ENCODE data around the gene SCN7A. TPM values are rescaled to one million over a fixed set of nuclear protein-coding genes. Genes with fewer than 3 reads are reported as not detected.

Gene SCN7A
- polyA plus RNA-seq, 1 donor (not counting 4 experiments of a cell fraction or from before 2014, with no cell fraction given), result not detected

DNA sequence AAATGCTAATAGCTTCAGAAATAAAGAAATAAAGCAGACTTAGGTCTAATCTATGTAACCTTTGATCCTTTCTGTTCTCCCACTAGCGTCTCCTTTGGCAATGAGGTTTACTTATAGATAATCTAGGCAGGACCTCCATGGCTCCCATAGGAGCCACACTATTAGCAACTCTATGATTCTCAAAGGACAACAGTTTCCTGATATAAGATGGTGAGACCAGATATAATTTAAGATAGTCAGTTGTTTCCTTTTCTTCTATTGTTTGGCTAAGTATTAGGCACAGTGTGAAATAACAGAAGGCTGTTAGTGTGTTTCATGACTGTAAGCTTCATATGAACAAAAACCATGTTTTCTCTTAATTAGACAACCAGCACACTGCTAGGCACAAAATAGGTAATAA lies 59.6 kb downstream of the SCN7A start:
- Histone ChIP-seq H3K4me3 (ENCODE audit: control insufficient read depth in 2 of 3, extremely low read depth in 1 of 3, insufficient read depth in 2 of 3, low read depth in 1 of 3, low read length in 3 of 3) (no peak overlapping the region), H3K4me2 (ENCODE audit: control insufficient read depth, extremely low read depth, insufficient read depth, low read depth, low read length) (no peak overlapping the region), H3K36me3 (ENCODE audit: control insufficient read depth in 2 of 2, extremely low read depth in 1 of 2, insufficient read depth in 2 of 2, low read length in 2 of 2) (no peaks in the 10 kb centered on the region), H3K9me3 (ENCODE audit: control insufficient read depth, low read depth, low read length) (no peaks in the 10 kb centered on the region), H3K27me3 (ENCODE audit: control insufficient read depth, extremely low read depth, insufficient read depth, low read length) (no peaks in the 10 kb centered on the region), H3K27ac (ENCODE audit: control insufficient read depth, insufficient read depth, low read length) (no peak overlapping the region), H3K9ac (ENCODE audit: control insufficient read depth, extremely low read depth, insufficient read depth, low read length) (no peak overlapping the region), H2AFZ (ENCODE audit: control insufficient read depth, low read length) (no peak overlapping the region), H4K20me1 (ENCODE audit: control insufficient read depth, extremely low read depth, insufficient read depth, low read length) (no peaks in the 10 kb centered on the region), H3K79me2 (ENCODE audit: control insufficient read depth, insufficient read depth, low read length) (no peaks in the 10 kb centered on the region), H3K9me1 (ENCODE audit: control insufficient read depth, extremely low read depth, insufficient read depth, low read length) (no peaks in the 10 kb centered on the region), H3K4me1 (ENCODE audit: control insufficient read depth, extremely low read depth, insufficient read depth, low read length) (no peaks in the 10 kb centered on the region)
- no peak for FAIRE-seq
- no peak for DNase-seq (ENCODE audit: low read depth, low spot score)
- dilution Hi-C loops (cut with MboI; ENCODE audit: extremely low pct_ligation_motif_present, low sequenced_read_pairs), result no loop called here
- TF ChIP-seq, protein P1, sequence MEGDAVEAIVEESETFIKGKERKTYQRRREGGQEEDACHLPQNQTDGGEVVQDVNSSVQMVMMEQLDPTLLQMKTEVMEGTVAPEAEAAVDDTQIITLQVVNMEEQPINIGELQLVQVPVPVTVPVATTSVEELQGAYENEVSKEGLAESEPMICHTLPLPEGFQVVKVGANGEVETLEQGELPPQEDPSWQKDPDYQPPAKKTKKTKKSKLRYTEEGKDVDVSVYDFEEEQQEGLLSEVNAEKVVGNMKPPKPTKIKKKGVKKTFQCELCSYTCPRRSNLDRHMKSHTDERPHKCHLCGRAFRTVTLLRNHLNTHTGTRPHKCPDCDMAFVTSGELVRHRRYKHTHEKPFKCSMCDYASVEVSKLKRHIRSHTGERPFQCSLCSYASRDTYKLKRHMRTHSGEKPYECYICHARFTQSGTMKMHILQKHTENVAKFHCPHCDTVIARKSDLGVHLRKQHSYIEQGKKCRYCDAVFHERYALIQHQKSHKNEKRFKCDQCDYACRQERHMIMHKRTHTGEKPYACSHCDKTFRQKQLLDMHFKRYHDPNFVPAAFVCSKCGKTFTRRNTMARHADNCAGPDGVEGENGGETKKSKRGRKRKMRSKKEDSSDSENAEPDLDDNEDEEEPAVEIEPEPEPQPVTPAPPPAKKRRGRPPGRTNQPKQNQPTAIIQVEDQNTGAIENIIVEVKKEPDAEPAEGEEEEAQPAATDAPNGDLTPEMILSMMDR (optimal IDR thresholded peaks at IDR 0.05 in 1 of 3, IDR thresholded peaks at IDR 0.05 in 1 of 3, conservative IDR thresholded peaks at IDR 0.05 in 1 of 3; ENCODE audit: extremely low read depth in 1 of 3, insufficient read depth in 2 of 3, low read length in 3 of 3), result no peak
- no peak for TF ChIP-seq EZH2 (IDR thresholded peaks at IDR 0.05; ENCODE audit: low read length)

DNA sequence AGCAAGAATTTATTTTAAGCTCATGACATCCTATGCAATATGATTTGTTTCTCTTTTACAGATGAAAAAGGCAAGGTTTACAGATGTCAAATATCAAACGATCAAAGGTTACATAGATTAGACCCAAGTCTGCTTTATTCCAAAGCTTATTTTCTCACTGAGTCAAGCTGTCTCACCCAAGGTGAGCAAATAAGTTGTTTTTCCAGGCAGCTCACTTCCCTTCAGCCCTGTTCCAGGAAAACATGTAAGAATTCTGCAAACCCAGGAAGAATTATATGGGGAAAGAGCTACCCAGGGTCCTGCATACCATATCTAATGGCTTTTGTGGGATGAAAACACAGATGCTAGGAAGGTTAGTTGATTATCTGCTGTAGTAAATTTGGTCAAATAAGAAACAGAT lies 60.6 kb downstream of the SCN7A start:
- H3K9me3 ChIP-seq (ENCODE audit: control insufficient read depth, low read depth, low read length), result no peaks in the 10 kb centered on the region
- no peak overlapping the region for H3K4me3 ChIP-seq (ENCODE audit: control insufficient read depth in 2 of 3, extremely low read depth in 1 of 3, insufficient read depth in 2 of 3, low read depth in 1 of 3, low read length in 3 of 3)
- TF ChIP-seq, protein P1 (optimal IDR thresholded peaks at IDR 0.05 in 1 of 3, IDR thresholded peaks at IDR 0.05 in 1 of 3, conservative IDR thresholded peaks at IDR 0.05 in 1 of 3; ENCODE audit: extremely low read depth in 1 of 3, insufficient read depth in 2 of 3, low read length in 3 of 3), result no peak
- no peak for TF ChIP-seq EZH2 (IDR thresholded peaks at IDR 0.05; ENCODE audit: low read length)
- H3K27me3 ChIP-seq (ENCODE audit: control insufficient read depth, extremely low read depth, insufficient read depth, low read length), result no peaks in the 10 kb centered on the region
- H3K79me2 ChIP-seq (ENCODE audit: control insufficient read depth, insufficient read depth, low read length), result no peaks in the 10 kb centered on the region
- H3K36me3 ChIP-seq (ENCODE audit: control insufficient read depth in 2 of 2, extremely low read depth in 1 of 2, insufficient read depth in 2 of 2, low read length in 2 of 2), result no peaks in the 10 kb centered on the region
- H3K4me1 ChIP-seq (ENCODE audit: control insufficient read depth, extremely low read depth, insufficient read depth, low read length), result no peaks in the 10 kb centered on the region
- DNase-seq (ENCODE audit: low read depth, low spot score) (no peak), FAIRE-seq (no peak)
- H3K9ac ChIP-seq (ENCODE audit: control insufficient read depth, extremely low read depth, insufficient read depth, low read length), result no peak overlapping the region
- H3K9me1 ChIP-seq (ENCODE audit: control insufficient read depth, extremely low read depth, insufficient read depth, low read length), result no peaks in the 10 kb centered on the region
- H2AFZ ChIP-seq (ENCODE audit: control insufficient read depth, low read length), result no peak overlapping the region
- dilution Hi-C loops (cut with MboI; ENCODE audit: extremely low pct_ligation_motif_present, low sequenced_read_pairs), result no loop called here
- H3K4me2 ChIP-seq (ENCODE audit: control insufficient read depth, extremely low read depth, insufficient read depth, low read depth, low read length), result no peak overlapping the region
- H3K27ac ChIP-seq (ENCODE audit: control insufficient read depth, insufficient read depth, low read length), result no peak overlapping the region
- no peaks in the 10 kb centered on the region for H4K20me1 ChIP-seq (ENCODE audit: control insufficient read depth, extremely low read depth, insufficient read depth, low read length)
